Mucosa of descending colon (tissue), 3 donors: ENCODE results near the gene PDE4B. TPM values are rescaled to one million over a fixed set of nuclear protein-coding genes. Genes with fewer than 3 reads are reported as not detected.

Source experiments
- ATAC-seq: fragments of 200-7000 bp; cut with Tn5 transposase; one replicate; pipeline ENCODE4 v1.9.1; 2020; ENCODE audit warnings: mild to moderate bottlenecking, moderate library complexity
- DNase-seq, 3 donors: peaks; one replicate each; pipeline ENCODE4 v3.0.0-alpha.2; 2020
- H3K36me3 ChIP-seq: fragments of 200-600 bp; one replicate; pipeline ENCODE4 v1.8.0; 2021; ENCODE audit warnings: low read depth, mild to moderate bottlenecking
- H3K4me1 ChIP-seq: fragments of 200-600 bp; one replicate; pipeline ENCODE4 v1.8.0; 2021; ENCODE audit warnings: low read depth, mild to moderate bottlenecking
- H3K4me3 ChIP-seq: fragments of 200-600 bp; one replicate; pipeline ENCODE4 v1.8.0; 2021; ENCODE audit warnings: mild to moderate bottlenecking
- H3K9me3 ChIP-seq: fragments of 200-600 bp; one replicate; pipeline ENCODE4 v1.8.0; 2021; ENCODE audit warnings: mild to moderate bottlenecking
- intact Hi-C, 2 donors: fragments of 100-400 bp; cut with DNase I in 1 of 2; cut with micrococcal nuclease in 1 of 2; formaldehyde crosslinking; loops; one replicate each; pipeline versions ENCODE4 v1.11.0 to v1.11.1; 2022; cut with DNase I, micrococcal nuclease
- total RNA-seq, 3 donors: library from RNA; stranded (reverse); fragmentation: NEBNext Ultra II Directional in 2 of 3; extraction: Animal tissue kit (Norgen Biotek cat#: 25700) in 2 of 3; gene quantifications; one replicate each; pipeline versions ENCODE4 v1.2.1 to v1.2.4, GENCODE V29; 2021 to 2023
- TF ChIP-seq, protein P1 (sequence below): fragments of 200-600 bp; IDR thresholded peaks from one replicate; pipeline ENCODE4 v1.8.0; 2022; ENCODE audit warnings: antibody characterized with exemption, mild to moderate bottlenecking
- donor health status: DM: no; HTN: no; CAD: no; lungs with moderate emphysema.
- donor health status: DM: no; HTN: no; CAD: no.
- donor health status: DM: no; HTN: yes; CAD: no.

Gene PDE4B
- total RNA-seq, 3 donors from 2014 or later, result 3.4 to 6.6 (median 4.9) TPM

DNA sequence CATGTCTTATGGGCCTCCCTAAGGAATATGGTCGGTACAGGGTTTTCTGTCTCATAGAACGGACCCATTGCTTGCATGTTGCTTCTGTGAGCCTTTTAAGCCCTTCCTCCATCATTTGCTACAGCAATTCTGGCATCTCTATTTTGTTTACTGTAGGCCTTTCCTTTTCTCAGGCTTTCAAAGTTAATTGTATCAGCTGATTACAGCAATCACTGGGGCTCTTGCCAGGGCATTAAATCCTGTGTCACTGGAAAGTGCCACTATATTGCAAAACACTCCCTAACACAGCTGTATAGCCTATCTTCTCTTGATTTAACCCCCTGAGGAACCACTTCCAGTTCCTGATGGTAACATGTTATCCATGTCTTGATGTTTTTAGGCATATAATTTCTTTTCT lies 156.5 kb downstream of the PDE4B start:
- TF ChIP-seq, protein P1, sequence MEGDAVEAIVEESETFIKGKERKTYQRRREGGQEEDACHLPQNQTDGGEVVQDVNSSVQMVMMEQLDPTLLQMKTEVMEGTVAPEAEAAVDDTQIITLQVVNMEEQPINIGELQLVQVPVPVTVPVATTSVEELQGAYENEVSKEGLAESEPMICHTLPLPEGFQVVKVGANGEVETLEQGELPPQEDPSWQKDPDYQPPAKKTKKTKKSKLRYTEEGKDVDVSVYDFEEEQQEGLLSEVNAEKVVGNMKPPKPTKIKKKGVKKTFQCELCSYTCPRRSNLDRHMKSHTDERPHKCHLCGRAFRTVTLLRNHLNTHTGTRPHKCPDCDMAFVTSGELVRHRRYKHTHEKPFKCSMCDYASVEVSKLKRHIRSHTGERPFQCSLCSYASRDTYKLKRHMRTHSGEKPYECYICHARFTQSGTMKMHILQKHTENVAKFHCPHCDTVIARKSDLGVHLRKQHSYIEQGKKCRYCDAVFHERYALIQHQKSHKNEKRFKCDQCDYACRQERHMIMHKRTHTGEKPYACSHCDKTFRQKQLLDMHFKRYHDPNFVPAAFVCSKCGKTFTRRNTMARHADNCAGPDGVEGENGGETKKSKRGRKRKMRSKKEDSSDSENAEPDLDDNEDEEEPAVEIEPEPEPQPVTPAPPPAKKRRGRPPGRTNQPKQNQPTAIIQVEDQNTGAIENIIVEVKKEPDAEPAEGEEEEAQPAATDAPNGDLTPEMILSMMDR, result no peak
- H3K9me3 ChIP-seq, result no peaks in the 10 kb centered on the region
- ATAC-seq, result peak; percentile 90
- intact Hi-C loops, result no loop called here
- H3K4me3 ChIP-seq, result no peak overlapping the region
- DNase-seq, result peak in 1 of 3 donors; percentile 82
- no peaks in the 10 kb centered on the region for H3K36me3 ChIP-seq
- H3K4me1 ChIP-seq, result peaks cover 12% of the 10 kb centered on the region

DNA sequence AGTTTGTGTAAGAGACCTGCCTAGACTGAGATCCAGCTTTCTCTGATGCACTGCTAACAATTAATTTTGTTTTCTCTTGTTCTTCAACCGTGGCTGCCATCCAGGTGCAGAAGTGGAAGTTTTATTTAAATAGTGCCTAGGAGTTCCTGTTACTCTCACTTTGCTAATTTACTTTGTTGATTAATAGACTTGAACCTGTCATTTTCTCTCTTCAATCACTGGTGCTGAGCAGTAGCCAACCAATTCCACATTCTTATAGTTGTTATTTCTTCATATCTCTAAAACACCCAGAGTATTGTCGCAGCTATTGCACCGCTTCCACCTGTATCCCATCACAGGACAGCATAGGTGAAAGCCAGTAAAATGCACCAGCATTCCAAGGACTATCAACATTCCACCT lies 157.2 kb downstream of the PDE4B start:
- Histone ChIP-seq H3K36me3 (no peaks in the 10 kb centered on the region), H3K4me3 (no peak overlapping the region), H3K9me3 (no peaks in the 10 kb centered on the region), H3K4me1 (peaks cover 12% of the 10 kb centered on the region)
- TF ChIP-seq, protein P1, result no peak
- ATAC-seq (no peak), DNase-seq (no peak)
- intact Hi-C loops, result loop anchor here in 1 of 2 donors (10.0 kb wide), 1 partner anchor 505 kb away; no protein-coding TSS in a partner anchor

DNA sequence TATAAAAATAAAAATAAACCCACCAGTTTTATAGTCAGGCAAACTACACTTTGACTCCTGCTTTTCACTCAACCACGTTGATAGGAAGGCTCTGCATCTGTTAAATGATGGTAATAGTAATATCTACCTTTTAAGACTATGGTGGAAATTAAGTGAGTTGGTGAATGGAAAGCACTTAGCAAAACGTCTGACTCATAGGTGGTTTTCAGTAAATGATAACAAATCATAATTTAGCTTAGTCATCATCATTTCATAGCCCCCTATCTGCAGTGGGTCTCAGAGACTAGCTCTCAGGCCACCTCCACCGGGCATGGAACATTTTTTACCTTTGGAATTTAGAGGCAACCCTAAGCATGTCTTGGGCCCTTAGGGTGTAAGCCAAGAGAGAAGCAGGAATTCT lies 160.0 kb downstream of the PDE4B start:
- ATAC-seq (no peak), DNase-seq (no peak)
- TF ChIP-seq, protein P1, result no peak
- H3K4me1 ChIP-seq, result peaks cover 15% of the 10 kb centered on the region
- intact Hi-C loops, result loop anchor here in 1 of 2 donors (10.0 kb wide), 1 partner anchor 502 kb away; no protein-coding TSS in a partner anchor
- H3K9me3 ChIP-seq, result no peaks in the 10 kb centered on the region
- H3K36me3 ChIP-seq, result no peaks in the 10 kb centered on the region
- H3K4me3 ChIP-seq, result no peak overlapping the region

DNA sequence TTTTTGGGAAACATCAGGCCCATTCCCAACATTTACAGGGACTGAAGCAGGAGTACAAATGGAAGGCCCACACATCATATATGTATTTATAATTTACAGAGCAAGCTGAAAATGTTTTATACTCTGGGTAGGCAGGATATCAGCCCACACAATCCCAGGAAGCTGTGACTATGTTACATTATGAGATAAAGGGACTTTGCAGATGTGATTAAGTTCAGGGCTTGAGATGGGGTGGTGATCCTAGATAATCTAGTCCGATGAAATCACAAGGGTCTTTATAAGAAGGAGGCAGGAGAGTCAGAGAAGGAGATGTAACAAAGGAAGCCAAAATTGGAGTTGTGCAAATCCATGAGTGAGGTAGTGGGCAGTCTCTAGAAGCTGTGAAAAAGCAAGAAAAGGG lies 160.5 kb downstream of the PDE4B start:
- DNase-seq (no peak), ATAC-seq (no peak)
- Histone ChIP-seq H3K36me3 (no peaks in the 10 kb centered on the region), H3K4me3 (no peak overlapping the region), H3K9me3 (no peaks in the 10 kb centered on the region), H3K4me1 (peaks cover 15% of the 10 kb centered on the region)
- intact Hi-C loops, result loop anchor here in 1 of 2 donors (10.0 kb wide), 1 partner anchor 502 kb away; no protein-coding TSS in a partner anchor
- TF ChIP-seq, protein P1, result no peak

DNA sequence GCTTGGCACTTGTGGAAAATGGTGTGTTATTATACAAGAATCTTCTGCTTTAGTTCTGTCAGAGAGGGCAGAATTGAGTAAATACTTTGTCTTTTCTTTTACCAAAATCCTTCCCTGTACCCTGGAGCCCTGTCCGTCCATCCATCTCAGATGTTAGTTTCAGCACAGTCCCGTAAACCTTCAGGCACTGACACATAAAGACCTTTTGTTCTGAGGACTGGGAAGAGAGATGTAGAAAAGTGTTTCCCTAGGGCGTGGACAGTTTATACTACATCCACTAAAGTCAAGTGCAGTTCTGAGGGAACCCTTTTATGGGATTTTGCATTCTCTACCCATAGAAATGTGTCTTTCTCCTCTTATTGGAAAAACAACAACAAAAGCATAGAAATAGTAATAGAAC lies 162.4 kb downstream of the PDE4B start:
- TF ChIP-seq, protein P1, result no peak
- Histone ChIP-seq H3K4me1 (peaks cover 2% of the 10 kb centered on the region), H3K36me3 (no peaks in the 10 kb centered on the region), H3K4me3 (no peak overlapping the region), H3K9me3 (no peaks in the 10 kb centered on the region)
- ATAC-seq (peak; percentile 93), DNase-seq (peak in 1 of 3 donors; percentile 57)
- intact Hi-C loops, result loop anchor here (5.0 to 10.0 kb wide), 2 partner anchors 287 to 500 kb away; no protein-coding TSS in a partner anchor
